Natural killer cell treated with Interleukin-12 subunit alpha and Interleukin-12 subunit beta and Interleukin-15 and Interleukin-18, amount 100 ng/mL, for 72 hours (primary cell): Measurements from ENCODE around the gene ZNF43. TPM values are rescaled to one million over a fixed set of nuclear protein-coding genes. Genes with fewer than 3 reads are reported as not detected.
"Not testable (repeated sequence)": the region's sequence is repeated elsewhere in the genome, so short reads cannot be mapped to it uniquely, and the experiment has no call there.

Source experiments
- ATAC-seq, 2 donors: fragments of 150-1000 bp; cut with Tn5 transposase in 1 of 2; sonication (Bioruptor Pico), chemical (Tn5 transposase) in 1 of 2; 2 replicates each; pipeline ENCODE4 v1.10.0; 2021
- DNase-seq: peaks from one replicate; pipeline ENCODE4 v3.0.0; 2022; ENCODE audit warnings: low spot score
- H3K27ac Mint-ChIP-seq, 2 donors: 1 replicate in 1 of 2; 2 replicates in 1 of 2; pipeline ENCODE4 v1.8.0; 2022; ENCODE audit warnings: mixed read lengths in 2 of 2, mild to moderate bottlenecking in 1 of 2, moderate library complexity in 1 of 2
- H3K27me3 Mint-ChIP-seq, 2 donors: 1 replicate in 1 of 2; 2 replicates in 1 of 2; pipeline ENCODE4 v1.8.0; 2022; ENCODE audit warnings: mixed read lengths in 2 of 2
- H3K36me3 Mint-ChIP-seq: one replicate; pipeline ENCODE4 v1.8.0; 2022; ENCODE audit warnings: mixed read lengths
- H3K4me1 Mint-ChIP-seq, 2 donors: 1 replicate in 1 of 2; 2 replicates in 1 of 2; pipeline ENCODE4 v1.8.0; 2022; ENCODE audit warnings: low read depth in 2 of 2, mixed read lengths in 2 of 2, mild to moderate bottlenecking in 1 of 2
- H3K4me3 Mint-ChIP-seq: one replicate; pipeline ENCODE4 v1.8.0; 2022; ENCODE audit warnings: mixed read lengths
- H3K9me3 Mint-ChIP-seq: 2 replicates; pipeline ENCODE4 v1.8.0; 2022; ENCODE audit warnings: mixed read lengths
- total RNA-seq, 2 donors: library from RNA; stranded (reverse); gene quantifications; one replicate each; pipeline ENCODE4 v1.2.3, GENCODE V29; 2022

ZNF43 gene
- total RNA-seq, 2 donors from 2014 or later = 28.8 to 35.4 TPM

GRCh38 chr19:21766705-21767064 lies 69.3 kb downstream of the ZNF43 start:
- not testable (repeated sequence) for ATAC-seq, DNase-seq, H3K9me3 Mint-ChIP-seq, H3K27me3 Mint-ChIP-seq
- H3K4me3 Mint-ChIP-seq = peak overlapping the region; percentile 97
- H3K27ac Mint-ChIP-seq = peak overlapping the region; percentile 80 to 91
- peaks cover 23% of the 10 kb centered on the region for H3K36me3 Mint-ChIP-seq
- H3K4me1 Mint-ChIP-seq = peaks cover 15 to 17% of the 10 kb centered on the region in 2 donors

DNA sequence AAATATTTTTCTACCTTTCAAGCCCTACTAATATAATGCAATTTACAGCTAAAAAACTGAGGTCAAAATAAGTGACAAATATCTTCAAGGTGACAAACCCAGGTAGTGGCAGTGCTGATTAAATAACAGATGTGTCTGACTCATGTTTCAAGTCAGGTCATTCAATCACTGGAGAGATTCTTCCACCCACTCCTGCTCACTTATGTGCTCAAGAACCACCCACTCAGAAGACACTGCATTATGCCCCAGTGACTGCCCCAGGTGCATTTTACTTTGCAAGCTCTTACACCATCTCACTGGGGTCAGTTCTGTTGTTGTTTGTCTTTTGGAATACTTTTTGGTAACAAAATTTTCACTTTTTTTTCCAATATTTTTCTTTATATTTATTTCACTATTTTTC lies 70.8 kb downstream of the ZNF43 start:
- no peak for ATAC-seq
- Mint-ChIP-seq H3K36me3 (peaks cover 26% of the 10 kb centered on the region), H3K27ac (no peak overlapping the region), H3K4me1 (peaks cover 15 to 19% of the 10 kb centered on the region in 2 donors), H3K9me3 (no peaks in the 10 kb centered on the region), H3K4me3 (no peak overlapping the region), H3K27me3 (no peaks in the 10 kb centered on the region)
- no peak for DNase-seq

- not testable (repeated sequence) for H3K27me3 Mint-ChIP-seq, DNase-seq, ATAC-seq, H3K9me3 Mint-ChIP-seq, H3K4me3 Mint-ChIP-seq
- Mint-ChIP-seq H3K36me3 (peaks cover 56% of the 10 kb centered on the region), H3K27ac (peak overlapping the region in 1 of 2 donors; percentile 66), H3K4me1 (peaks cover 14 to 32% of the 10 kb centered on the region in 2 donors)
Measured at GRCh38 chr19:21761547-21761946, 74.4 kb downstream of the ZNF43 start.

DNA sequence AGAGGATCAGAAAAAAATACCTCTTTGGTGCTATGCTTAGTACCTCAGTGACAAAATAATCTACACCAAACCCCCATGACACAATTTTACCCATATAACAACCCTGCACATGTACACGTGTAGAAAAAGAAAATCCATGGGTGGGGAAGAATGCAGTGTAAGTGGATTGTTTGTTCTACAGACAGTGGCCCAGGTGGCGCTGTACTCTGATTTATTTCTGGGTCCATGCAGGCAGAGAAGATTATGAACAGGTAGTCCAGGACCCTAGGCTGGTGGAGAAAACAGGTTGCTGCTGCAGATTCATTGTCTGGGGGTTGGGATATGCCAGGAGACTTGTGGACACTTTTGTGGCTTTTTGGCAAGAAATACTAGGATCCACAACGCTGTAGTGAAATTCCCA lies 77.7 kb downstream of the ZNF43 start:
- Mint-ChIP-seq H3K36me3 (peaks cover 62% of the 10 kb centered on the region), H3K9me3 (peaks cover 4% of the 10 kb centered on the region), H3K4me1 (peaks cover 9 to 35% of the 10 kb centered on the region in 2 donors), H3K27me3 (no peaks in the 10 kb centered on the region), H3K4me3 (no peak overlapping the region), H3K27ac (no peak overlapping the region)
- ATAC-seq = no peak
- DNase-seq = no peak

- peaks cover 68% of the 10 kb centered on the region for H3K36me3 Mint-ChIP-seq
- peaks cover 9 to 26% of the 10 kb centered on the region in 2 donors for H3K4me1 Mint-ChIP-seq
- not testable (repeated sequence) for H3K9me3 Mint-ChIP-seq, ATAC-seq, H3K27ac Mint-ChIP-seq, H3K4me3 Mint-ChIP-seq, H3K27me3 Mint-ChIP-seq, DNase-seq
Measured at GRCh38 chr19:21755555-21755954, 80.4 kb downstream of the ZNF43 start.

Other genes with a start within 250 kb of the ZNF43 start
- gene ZNF100, start 68.6 kb downstream of the ZNF43 start, total RNA-seq = 10 to 100 TPM; 24.2 to 32.3 TPM
- gene ZNF208, start 174.8 kb upstream of the ZNF43 start, total RNA-seq = 1 to 10 TPM; 1.4 TPM
- gene ZNF257, start 216.3 kb upstream of the ZNF43 start, total RNA-seq = 1 to 10 TPM; 7.1 to 7.5 TPM